ENCODE results near the gene NSUN7.

The NSUN7 gene

DNA sequence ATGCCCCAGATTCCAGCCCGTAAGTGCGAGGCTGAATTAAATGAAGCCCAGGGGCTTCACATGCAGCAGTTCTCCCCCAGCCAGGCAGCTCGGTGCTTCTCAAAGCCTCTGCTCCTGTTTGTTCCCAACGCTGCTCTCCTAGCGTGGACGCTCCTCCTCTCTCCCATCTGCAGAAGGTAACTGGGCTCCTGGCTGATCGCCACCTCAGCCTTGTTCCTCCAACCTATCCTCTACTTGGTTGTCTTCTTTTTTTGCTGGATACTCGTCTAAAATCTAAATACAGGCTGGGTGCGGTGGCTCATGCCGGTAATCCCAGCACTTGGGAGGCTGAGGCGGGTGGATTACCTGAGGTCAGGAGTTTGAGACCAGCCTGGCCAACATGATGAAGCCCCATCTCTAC, 70.3 kb downstream of the NSUN7 start:
- ChIA-PET CTCF (interaction anchor here (0.9 to 1.3 kb wide), 5 partner anchors 10 to 27 kb away, joined by 3 to 6 read pairs (median 3); no protein-coding TSS in a partner anchor), POLR2A (no interaction called here)
- TF ChIP-seq, protein P1, sequence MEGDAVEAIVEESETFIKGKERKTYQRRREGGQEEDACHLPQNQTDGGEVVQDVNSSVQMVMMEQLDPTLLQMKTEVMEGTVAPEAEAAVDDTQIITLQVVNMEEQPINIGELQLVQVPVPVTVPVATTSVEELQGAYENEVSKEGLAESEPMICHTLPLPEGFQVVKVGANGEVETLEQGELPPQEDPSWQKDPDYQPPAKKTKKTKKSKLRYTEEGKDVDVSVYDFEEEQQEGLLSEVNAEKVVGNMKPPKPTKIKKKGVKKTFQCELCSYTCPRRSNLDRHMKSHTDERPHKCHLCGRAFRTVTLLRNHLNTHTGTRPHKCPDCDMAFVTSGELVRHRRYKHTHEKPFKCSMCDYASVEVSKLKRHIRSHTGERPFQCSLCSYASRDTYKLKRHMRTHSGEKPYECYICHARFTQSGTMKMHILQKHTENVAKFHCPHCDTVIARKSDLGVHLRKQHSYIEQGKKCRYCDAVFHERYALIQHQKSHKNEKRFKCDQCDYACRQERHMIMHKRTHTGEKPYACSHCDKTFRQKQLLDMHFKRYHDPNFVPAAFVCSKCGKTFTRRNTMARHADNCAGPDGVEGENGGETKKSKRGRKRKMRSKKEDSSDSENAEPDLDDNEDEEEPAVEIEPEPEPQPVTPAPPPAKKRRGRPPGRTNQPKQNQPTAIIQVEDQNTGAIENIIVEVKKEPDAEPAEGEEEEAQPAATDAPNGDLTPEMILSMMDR (IDR thresholded peaks at IDR 0.05; ENCODE audit: control extremely low read depth, extremely low read depth, low read depth, missing control alignments), result no peak
- no peak for DNase-seq (ENCODE audit: extremely low spot score)

DNA sequence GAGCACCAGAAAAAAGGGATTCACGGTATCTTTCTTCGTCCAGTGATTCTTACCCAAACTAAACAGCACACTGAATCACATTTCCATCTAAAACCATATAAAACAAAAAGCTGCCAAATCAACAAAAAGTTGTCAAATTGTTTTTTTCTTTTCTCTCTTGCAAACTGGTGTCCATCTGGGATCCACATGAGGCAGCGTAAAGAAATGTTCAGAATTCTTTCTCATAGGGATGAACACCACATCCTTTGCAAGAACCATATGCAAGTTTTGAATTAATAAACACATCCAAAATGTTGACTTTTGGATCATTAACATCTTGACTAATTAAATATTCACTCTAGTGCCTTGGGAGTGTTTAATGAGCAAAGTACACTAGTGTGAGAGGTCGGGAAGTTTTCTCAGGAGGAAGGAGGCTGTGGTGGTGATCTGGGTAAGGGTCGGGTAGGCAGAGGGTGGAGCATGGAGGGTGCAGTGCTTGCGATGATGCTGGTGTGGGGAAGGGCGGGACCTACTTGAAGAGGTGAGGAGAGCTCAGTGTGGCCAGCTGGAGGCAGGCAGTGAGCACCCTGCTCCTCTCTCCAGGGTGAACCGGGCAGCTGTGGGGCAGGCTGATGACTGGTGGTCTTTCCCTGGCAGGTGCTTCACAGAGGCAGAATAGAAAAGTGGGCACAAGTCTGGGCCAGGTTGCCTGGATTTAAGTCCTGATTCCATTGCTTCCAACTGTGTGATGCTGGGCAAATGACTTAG, 72.8 kb downstream of the NSUN7 start:
- DNase-seq (ENCODE audit: extremely low spot score), result no peak
- TF ChIP-seq, protein P1 (IDR thresholded peaks at IDR 0.05; ENCODE audit: control extremely low read depth, extremely low read depth, low read depth, missing control alignments), result no peak
- POLR2A ChIA-PET, result no interaction called here
- CTCF ChIA-PET, result interaction anchor here (1.2 to 1.3 kb wide), 2 partner anchors 11 to 21 kb away, joined by 3 to 5 read pairs; no protein-coding TSS in a partner anchor

DNA sequence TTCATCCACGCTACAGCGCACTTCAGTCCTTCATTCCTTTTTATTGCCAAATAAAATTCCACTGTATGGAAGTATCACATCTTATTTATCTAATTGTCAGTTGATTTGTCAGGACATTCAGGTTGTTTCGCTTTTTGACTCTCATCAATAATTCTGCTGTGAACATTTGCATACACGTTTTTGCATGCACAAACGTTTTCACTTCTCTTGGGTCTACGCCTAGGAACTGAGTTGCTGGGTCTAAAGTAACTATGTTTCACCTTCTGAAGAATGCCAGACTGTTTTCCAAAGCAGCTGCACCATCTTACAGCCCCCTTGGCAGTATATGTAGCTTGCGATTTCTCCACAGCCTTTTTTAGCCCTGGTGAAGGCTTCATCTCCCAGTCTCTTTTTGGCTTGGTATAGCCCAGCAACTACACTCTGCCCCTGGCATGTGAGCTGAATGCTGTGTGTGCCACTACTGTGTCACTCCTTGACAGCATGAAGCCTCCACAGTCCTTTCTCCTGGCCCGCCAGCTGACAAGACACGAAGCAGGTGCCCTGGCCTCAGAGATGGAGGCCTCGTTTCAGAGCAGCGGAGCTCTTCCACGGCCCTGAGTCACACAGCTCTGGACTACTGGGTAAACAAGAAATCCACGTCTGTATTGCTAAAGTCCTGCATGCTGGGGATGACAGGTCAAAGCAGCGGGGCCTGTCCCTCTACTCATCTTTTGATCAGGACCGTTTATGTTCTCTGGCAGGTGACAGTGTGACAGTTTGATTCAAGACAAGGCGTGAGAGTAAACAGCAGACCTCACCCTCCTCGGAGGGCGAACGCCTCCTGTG, 75.5 kb downstream of the NSUN7 start:
- DNase-seq (ENCODE audit: extremely low spot score), result no peak
- TF ChIP-seq, protein P1 (IDR thresholded peaks at IDR 0.05; ENCODE audit: control extremely low read depth, extremely low read depth, low read depth, missing control alignments), result no peak
- CTCF ChIA-PET, result interaction anchor here (1.2 to 1.7 kb wide), 4 partner anchors 13 to 42 kb away, joined by 3 to 5 read pairs (median 4); no protein-coding TSS in a partner anchor
- POLR2A ChIA-PET, result no interaction called here

DNA sequence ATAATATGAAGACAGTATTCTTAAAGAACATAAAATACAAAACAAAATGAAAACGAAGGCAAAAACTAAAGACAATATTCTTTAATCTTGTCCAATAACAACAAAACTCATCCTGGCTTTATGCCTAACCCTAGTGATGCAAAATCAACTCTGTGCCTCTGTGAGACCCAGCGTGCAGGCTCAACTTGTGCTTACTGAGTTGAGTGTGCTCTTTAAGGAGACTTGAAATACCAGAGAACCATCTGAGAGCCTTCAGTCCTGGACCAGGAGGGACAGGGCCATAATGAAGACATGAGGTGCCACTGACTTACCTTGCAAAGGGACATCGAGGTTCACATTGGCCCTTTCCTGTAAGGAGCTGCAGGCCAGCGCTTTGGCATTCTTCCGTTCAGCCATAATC, 77.1 kb downstream of the NSUN7 start:
- ChIA-PET POLR2A (no interaction called here), CTCF (interaction anchor here (4.2 kb wide), 1 partner anchor 16 kb away, joined by 32 read pairs; no protein-coding TSS in a partner anchor)
- TF ChIP-seq, protein P1 (IDR thresholded peaks at IDR 0.05; ENCODE audit: control extremely low read depth, extremely low read depth, low read depth, missing control alignments), result no peak

DNA sequence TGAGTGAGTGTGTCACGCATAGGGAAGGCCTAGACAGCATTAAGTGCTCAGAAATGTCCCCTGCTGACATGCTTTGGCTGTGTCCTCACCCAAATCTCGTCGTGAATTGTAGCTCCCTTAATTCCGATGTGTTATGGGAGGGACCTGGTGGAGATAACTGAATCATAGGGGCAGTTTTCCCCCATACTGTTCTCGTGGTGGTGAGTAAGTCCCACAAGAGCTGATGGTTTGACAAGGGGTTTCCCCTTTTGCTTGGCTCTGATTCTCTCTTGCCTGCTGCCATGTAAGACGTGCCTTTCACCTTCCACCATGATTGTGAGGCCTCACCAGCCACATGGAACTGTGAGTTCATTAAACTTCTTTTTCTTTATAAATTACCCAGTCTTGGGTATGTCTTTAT, 78.0 kb downstream of the NSUN7 start:
- CTCF ChIA-PET, result interaction anchor here (4.2 kb wide), 1 partner anchor 15 kb away, joined by 32 read pairs; no protein-coding TSS in a partner anchor
- POLR2A ChIA-PET, result no interaction called here
- TF ChIP-seq, protein P1 (IDR thresholded peaks at IDR 0.05; ENCODE audit: control extremely low read depth, extremely low read depth, low read depth, missing control alignments), result no peak
- DNase-seq (ENCODE audit: extremely low spot score), result no peak

More for the DNA sequence above, 77.1 kb downstream of the NSUN7 start:
- DNase-seq (ENCODE audit: extremely low spot score), result no peak

DNA sequence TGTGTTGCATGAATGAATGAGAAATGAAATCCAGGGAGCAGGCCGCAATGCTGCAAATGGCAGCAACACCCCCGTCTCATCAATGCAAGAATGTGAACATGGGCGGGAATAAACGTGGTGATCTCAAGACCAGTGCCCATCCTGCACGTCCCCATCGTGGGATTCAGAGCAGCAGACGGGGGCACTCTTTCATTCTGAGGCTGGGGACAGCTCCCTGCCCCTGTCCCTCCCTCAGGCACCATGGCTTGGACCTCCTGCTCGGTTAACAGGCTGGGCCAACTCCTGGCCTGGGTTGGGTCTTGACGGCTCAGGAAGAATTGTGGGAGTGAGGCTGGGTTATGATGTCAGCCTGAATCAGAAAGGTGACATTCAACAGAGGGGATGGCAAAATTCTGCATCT, 78.9 kb downstream of the NSUN7 start:
- ChIA-PET CTCF (interaction anchor here (4.2 kb wide), 1 partner anchor 14 kb away, joined by 32 read pairs; no protein-coding TSS in a partner anchor), POLR2A (no interaction called here)
- TF ChIP-seq, protein P1 (IDR thresholded peaks at IDR 0.05; ENCODE audit: control extremely low read depth, extremely low read depth, low read depth, missing control alignments), result no peak
- DNase-seq (ENCODE audit: extremely low spot score), result no peak
